ENCODE data around the gene ERV3-1. TPM values are rescaled to one million over a fixed set of nuclear protein-coding genes. Genes with fewer than 3 reads are reported as not detected.
"Not testable (repeated sequence)": the region's sequence is repeated elsewhere in the genome, so short reads cannot be mapped to it uniquely, and the experiment has no call there.

The ERV3-1 gene
- polyA plus RNA-seq, 1 donor from 2014 or later: 48.5 TPM

DNA sequence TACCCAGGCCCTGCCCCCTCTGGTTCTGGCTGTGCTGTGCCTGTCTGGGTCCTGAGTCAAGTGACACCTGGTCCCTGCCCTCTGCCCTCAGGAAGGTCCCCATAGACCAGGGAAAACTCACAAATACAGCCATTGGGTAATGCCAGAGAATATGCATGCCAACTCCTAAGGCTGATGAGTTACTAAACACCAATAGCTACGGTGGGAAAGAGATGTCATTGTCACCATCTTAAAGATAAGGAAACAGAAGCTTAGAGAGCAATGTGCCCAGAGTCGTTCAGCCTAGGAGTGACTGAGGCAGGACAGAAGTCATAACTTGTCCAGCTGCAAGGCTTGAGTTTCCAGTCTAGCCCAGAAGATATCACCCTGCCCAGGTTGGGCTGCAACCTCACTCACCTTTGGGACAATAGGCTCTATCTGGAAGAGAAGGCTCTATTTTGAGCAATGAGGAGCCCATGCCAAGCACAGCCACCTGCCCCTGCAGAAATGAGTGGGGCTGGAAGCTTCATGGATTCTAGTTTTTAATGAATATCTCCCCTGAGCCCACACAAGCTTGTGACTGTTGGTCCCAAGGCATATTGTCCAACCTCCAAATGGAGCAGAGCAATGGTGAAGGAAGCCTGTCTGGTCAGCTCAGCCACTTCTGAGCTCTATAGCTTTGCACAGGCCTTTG lies 60.8 kb downstream of the ERV3-1 start:
- H3K27ac ChIP-seq (ENCODE audit: low read length): no peak overlapping the region
- TF ChIP-seq POLR2AphosphoS5 (IDR thresholded peaks at IDR 0.05) (no peak), RAD21 (conservative IDR thresholded peaks at IDR 0.05) (no peak), SMC3 (conservative IDR thresholded peaks at IDR 0.05; ENCODE audit: poor library complexity) (no peak), TAF1 (IDR thresholded peaks at IDR 0.05; ENCODE audit: low read depth) (no peak), EZH2 (IDR thresholded peaks at IDR 0.05; ENCODE audit: borderline replicate concordance, insufficient read depth, low read length, poor library complexity, severe bottlenecking) (no peak), MXI1 (conservative IDR thresholded peaks at IDR 0.05; ENCODE audit: poor library complexity, severe bottlenecking) (no peak), EP300 (conservative IDR thresholded peaks at IDR 0.05; ENCODE audit: poor library complexity, severe bottlenecking) (no peak)
- TF ChIP-seq, protein P1, sequence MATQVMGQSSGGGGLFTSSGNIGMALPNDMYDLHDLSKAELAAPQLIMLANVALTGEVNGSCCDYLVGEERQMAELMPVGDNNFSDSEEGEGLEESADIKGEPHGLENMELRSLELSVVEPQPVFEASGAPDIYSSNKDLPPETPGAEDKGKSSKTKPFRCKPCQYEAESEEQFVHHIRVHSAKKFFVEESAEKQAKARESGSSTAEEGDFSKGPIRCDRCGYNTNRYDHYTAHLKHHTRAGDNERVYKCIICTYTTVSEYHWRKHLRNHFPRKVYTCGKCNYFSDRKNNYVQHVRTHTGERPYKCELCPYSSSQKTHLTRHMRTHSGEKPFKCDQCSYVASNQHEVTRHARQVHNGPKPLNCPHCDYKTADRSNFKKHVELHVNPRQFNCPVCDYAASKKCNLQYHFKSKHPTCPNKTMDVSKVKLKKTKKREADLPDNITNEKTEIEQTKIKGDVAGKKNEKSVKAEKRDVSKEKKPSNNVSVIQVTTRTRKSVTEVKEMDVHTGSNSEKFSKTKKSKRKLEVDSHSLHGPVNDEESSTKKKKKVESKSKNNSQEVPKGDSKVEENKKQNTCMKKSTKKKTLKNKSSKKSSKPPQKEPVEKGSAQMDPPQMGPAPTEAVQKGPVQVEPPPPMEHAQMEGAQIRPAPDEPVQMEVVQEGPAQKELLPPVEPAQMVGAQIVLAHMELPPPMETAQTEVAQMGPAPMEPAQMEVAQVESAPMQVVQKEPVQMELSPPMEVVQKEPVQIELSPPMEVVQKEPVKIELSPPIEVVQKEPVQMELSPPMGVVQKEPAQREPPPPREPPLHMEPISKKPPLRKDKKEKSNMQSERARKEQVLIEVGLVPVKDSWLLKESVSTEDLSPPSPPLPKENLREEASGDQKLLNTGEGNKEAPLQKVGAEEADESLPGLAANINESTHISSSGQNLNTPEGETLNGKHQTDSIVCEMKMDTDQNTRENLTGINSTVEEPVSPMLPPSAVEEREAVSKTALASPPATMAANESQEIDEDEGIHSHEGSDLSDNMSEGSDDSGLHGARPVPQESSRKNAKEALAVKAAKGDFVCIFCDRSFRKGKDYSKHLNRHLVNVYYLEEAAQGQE (IDR thresholded peaks at IDR 0.05; ENCODE audit: borderline replicate concordance): no peak
- TF ChIP-seq, protein P2, sequence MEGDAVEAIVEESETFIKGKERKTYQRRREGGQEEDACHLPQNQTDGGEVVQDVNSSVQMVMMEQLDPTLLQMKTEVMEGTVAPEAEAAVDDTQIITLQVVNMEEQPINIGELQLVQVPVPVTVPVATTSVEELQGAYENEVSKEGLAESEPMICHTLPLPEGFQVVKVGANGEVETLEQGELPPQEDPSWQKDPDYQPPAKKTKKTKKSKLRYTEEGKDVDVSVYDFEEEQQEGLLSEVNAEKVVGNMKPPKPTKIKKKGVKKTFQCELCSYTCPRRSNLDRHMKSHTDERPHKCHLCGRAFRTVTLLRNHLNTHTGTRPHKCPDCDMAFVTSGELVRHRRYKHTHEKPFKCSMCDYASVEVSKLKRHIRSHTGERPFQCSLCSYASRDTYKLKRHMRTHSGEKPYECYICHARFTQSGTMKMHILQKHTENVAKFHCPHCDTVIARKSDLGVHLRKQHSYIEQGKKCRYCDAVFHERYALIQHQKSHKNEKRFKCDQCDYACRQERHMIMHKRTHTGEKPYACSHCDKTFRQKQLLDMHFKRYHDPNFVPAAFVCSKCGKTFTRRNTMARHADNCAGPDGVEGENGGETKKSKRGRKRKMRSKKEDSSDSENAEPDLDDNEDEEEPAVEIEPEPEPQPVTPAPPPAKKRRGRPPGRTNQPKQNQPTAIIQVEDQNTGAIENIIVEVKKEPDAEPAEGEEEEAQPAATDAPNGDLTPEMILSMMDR (IDR thresholded peaks at IDR 0.05; ENCODE audit: poor library complexity, severe bottlenecking): no peak
- H3K4me2 ChIP-seq (ENCODE audit: low read length): no peak overlapping the region
- H3F3A ChIP-seq (ENCODE audit: insufficient read depth, low read length, poor library complexity, severe bottlenecking): no peaks in the 10 kb centered on the region
- no peaks in the 10 kb centered on the region for H3K9me3 ChIP-seq (ENCODE audit: low read length)
- H2AFZ ChIP-seq (ENCODE audit: low read depth, low read length): no peak overlapping the region
- H3K27me3 ChIP-seq (ENCODE audit: insufficient read depth, low read depth, low read length): peaks cover 13% of the 10 kb centered on the region
- H3K36me3 ChIP-seq (ENCODE audit: insufficient read depth, low read length): no peaks in the 10 kb centered on the region
- H3K9me2 ChIP-seq (ENCODE audit: insufficient read depth, low read length): no peaks in the 10 kb centered on the region
- no peaks in the 10 kb centered on the region for H3K79me2 ChIP-seq (replicated peaks; ENCODE audit: insufficient read depth, low read length)
- no peak overlapping the region for H3K9ac ChIP-seq (ENCODE audit: low read length)
- no peaks in the 10 kb centered on the region for H4K20me1 ChIP-seq (ENCODE audit: insufficient read depth)
- no peak overlapping the region for H3K4me3 ChIP-seq (ENCODE audit: low read length)

GRCh38 chr7:64944667-64945502 lies 61.6 kb downstream of the ERV3-1 start:
- not testable (repeated sequence) for H3K9ac ChIP-seq (ENCODE audit: low read length); H4K20me1 ChIP-seq (ENCODE audit: insufficient read depth); H3F3A ChIP-seq (ENCODE audit: insufficient read depth, low read length, poor library complexity, severe bottlenecking); H3K79me2 ChIP-seq (replicated peaks; ENCODE audit: insufficient read depth, low read length); H2AFZ ChIP-seq (ENCODE audit: low read depth, low read length); H3K27ac ChIP-seq (ENCODE audit: low read length); H3K36me3 ChIP-seq (ENCODE audit: insufficient read depth, low read length); H3K9me3 ChIP-seq (ENCODE audit: low read length); H3K4me3 ChIP-seq (ENCODE audit: low read length); H3K9me2 ChIP-seq (ENCODE audit: insufficient read depth, low read length); H3K4me2 ChIP-seq (ENCODE audit: low read length)
- H3K27me3 ChIP-seq (ENCODE audit: insufficient read depth, low read depth, low read length): peaks cover 13% of the 10 kb centered on the region

Small RNAs within 50 kb of the gene (small RNA-seq; reads per million reads assigned to genes)
- gene RNU6-1229P: 0 reads per million in 3 experiments

Other genes starting within 250 kb of the ERV3-1 start
- gene ZNF138, start 212.3 kb downstream of the ERV3-1 start, polyA plus RNA-seq: 40.2 and 50.4 TPM in 2 replicates
- 19.4 and 21.7 TPM in 2 replicates for gene ZNF273, start 103.4 kb downstream of the ERV3-1 start, polyA plus RNA-seq
- gene ZNF117, start 15.7 kb downstream of the ERV3-1 start, polyA plus RNA-seq: 109 and 112 TPM in 2 replicates